ENCODE measurements around the gene QSOX2. TPM values are rescaled to one million over a fixed set of nuclear protein-coding genes. Genes with fewer than 3 reads are reported as not detected.

The QSOX2 gene
- total and polyA plus RNA-seq, 4 donors, result 0.79 to 12.7 (median 4.3) TPM

- Histone ChIP-seq H3K36me3 (ENCODE audit: control insufficient read depth in 4 of 4, insufficient read depth in 3 of 4, low read depth in 1 of 4, low read length in 3 of 4) (peaks cover 8 to 45% (median 18%) of the 10 kb centered on the region in 4 donors), H3K9ac (ENCODE audit: low read depth in 1 of 2, low read length in 2 of 2) (no peak overlapping the region), H3K27ac (ENCODE audit: low read depth in 1 of 2, low read length in 2 of 2) (no peak overlapping the region), H3K9me3 (ENCODE audit: control insufficient read depth in 4 of 4, low read length in 3 of 4) (peaks cover 0 to 4% (median 0%) of the 10 kb centered on the region in 4 donors), H3K4me3 (ENCODE audit: low read depth in 1 of 3, low read length in 3 of 3) (no peak overlapping the region), H3K4me1 (ENCODE audit: control insufficient read depth in 4 of 4, insufficient read depth in 4 of 4, low read length in 3 of 4) (no peaks in the 10 kb centered on the region), H3K27me3 (ENCODE audit: control insufficient read depth in 4 of 4, insufficient read depth in 4 of 4, low read length in 3 of 4) (no peaks in the 10 kb centered on the region)
- no peak for TF ChIP-seq MAX (IDR thresholded peaks at IDR 0.05)
- TF ChIP-seq EGR1 (IDR thresholded peaks at IDR 0.05; ENCODE audit: low read depth in 2 of 2), result no peak
- no peak for TF ChIP-seq CTCF (IDR thresholded peaks at IDR 0.05; ENCODE audit: low read depth, low read length, missing input control)
- no peak for TF ChIP-seq HNF4A (conservative IDR thresholded peaks at IDR 0.05)
- no peak for TF ChIP-seq FOXA2 (IDR thresholded peaks at IDR 0.05)
- TF ChIP-seq RAD21 (IDR thresholded peaks at IDR 0.05), result no peak
- TF ChIP-seq ZBTB33 (IDR thresholded peaks at IDR 0.05), result no peak
- TF ChIP-seq NR2F2 (IDR thresholded peaks at IDR 0.05), result no peak
- no peak for TF ChIP-seq TAF1 (conservative IDR thresholded peaks at IDR 0.05)
- TF ChIP-seq FOXA1 (IDR thresholded peaks at IDR 0.05), result no peak
- no peak for TF ChIP-seq ATF3 (IDR thresholded peaks at IDR 0.05)
- no peak for TF ChIP-seq YY1 (IDR thresholded peaks at IDR 0.05)
- TF ChIP-seq JUND (IDR thresholded peaks at IDR 0.05), result no peak
- no peak for TF ChIP-seq RXRA (IDR thresholded peaks at IDR 0.05)
- no peak for TF ChIP-seq REST (IDR thresholded peaks at IDR 0.05)
- TF ChIP-seq HNF4G (IDR thresholded peaks at IDR 0.05), result no peak
- no peak for TF ChIP-seq GABPA (IDR thresholded peaks at IDR 0.05 in 1 of 2, conservative IDR thresholded peaks at IDR 0.05 in 1 of 2)
- no peak for TF ChIP-seq SP1 (IDR thresholded peaks at IDR 0.05)
- 98% methylated on average over 9 of the region's 9 CpGs for WGBS
- no peak for DNase-seq (ENCODE audit: low spot score)
Measured at GRCh38 chr9:136213733-136214132, 31.9 kb downstream of the QSOX2 start.

Data from liver (tissue), 9 donors.